ENCODE data around the gene ATP2B2.

GRCh38 chr3:10440684-10441083 is 64.7 kb downstream of the ATP2B2 start:
- no peak for TF ChIP-seq CTCF (conservative IDR thresholded peaks at IDR 0.05; ENCODE audit: low read length)
- no peak for TF ChIP-seq EZH2phosphoT487 (IDR thresholded peaks at IDR 0.05; ENCODE audit: borderline replicate concordance, low read depth, low read length)
